Breast epithelium (tissue), 3 donors: ENCODE results near the gene SPATS2.

ENCODE experiments used
- CTCF ChIP-seq, 3 donors: fragments of 450-650 bp; IDR thresholded peaks; one replicate each; pipeline ENCODE4 v1.5.1; 2016 to 2017; ENCODE audit warnings: antibody characterized with exemption in 3 of 3, mild to moderate bottlenecking in 3 of 3, moderate library complexity in 3 of 3
- POLR2A ChIP-seq: fragments of 450-650 bp; IDR thresholded peaks from one replicate; pipeline ENCODE4 v1.6.1; 2016; ENCODE audit warnings: antibody characterized with exemption, mild to moderate bottlenecking, moderate library complexity

GRCh38 chr12:49470986-49471385, 103.7 kb downstream of the SPATS2 start:
- no peak for TF ChIP-seq CTCF (IDR thresholded peaks at IDR 0.05)
- no peak for TF ChIP-seq POLR2A
